Measurements from ENCODE around the gene HDDC2.

Gene HDDC2

DNA sequence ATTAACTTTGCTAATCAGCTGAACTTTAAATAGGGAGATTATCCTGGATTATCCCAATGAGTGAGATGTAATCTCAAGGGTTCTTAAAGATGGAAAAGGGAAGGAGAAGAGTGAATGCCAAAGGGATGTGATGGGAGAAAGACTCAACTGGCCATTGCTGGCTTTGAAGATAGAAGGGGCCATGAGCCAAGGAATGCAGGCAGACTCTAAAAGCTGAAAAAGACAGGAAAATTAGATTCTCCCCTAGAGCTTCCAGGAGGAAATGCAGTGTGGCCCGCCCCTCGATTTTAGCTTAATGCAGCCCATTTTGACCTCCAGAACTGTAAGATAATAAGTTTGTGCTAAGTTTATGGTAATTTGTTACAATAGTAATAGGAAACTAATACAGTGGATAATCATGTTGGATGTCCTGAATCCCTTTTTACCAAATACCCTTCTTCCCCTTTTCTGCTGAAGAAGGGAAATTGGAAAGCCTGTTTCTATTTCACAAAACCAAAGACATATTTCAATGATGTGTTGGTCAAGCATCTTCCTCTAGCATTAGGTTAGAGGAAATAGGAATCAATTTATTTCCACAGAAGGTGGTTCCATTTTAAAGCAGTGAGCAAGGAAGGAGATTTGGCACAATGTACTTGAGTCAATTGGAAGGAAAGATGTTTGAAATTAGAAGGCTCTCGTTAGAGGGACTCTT is 3.3 kb upstream of the HDDC2 start:
- Histone ChIP-seq H3K9me3 (ENCODE audit: insufficient read depth, low read depth, low read length) (peaks cover 7% of the 10 kb centered on the region; the same call in 1 of the 2 replicates), H3K36me3 (ENCODE audit: insufficient read depth, low read length) (peaks cover 2% of the 10 kb centered on the region), H3K4me3 (ENCODE audit: low read length) (no peak overlapping the region), H3K9ac (ENCODE audit: low read depth, low read length) (no peak overlapping the region), H3K4me1 (ENCODE audit: insufficient read depth, low read length) (no peaks in the 10 kb centered on the region), H3K27me3 (ENCODE audit: insufficient read depth, low read length) (no peaks in the 10 kb centered on the region), H3K27ac (ENCODE audit: low read depth, low read length) (no peak overlapping the region)
- 95% methylated on average over 3 of the region's 3 CpGs for WGBS

DNA sequence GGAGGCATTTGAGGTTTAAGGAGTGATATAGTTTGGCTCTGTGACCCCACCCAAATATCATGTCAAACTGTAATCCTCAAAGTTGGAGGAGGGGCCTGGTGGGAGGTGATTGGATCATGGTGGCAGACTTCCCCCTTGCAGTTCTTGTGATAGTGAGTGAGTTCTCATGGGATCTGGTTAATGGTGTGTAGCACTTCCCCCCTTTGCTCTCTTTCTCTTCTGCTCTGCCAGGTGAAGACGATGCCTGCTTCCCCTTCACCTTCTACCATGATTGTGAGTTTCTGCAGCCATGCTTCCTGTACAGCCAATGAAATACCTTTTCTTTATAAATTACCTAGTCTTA is 1.7 kb upstream of the HDDC2 start:
- WGBS: 91% methylated on average over 1 of the region's 1 CpG
- H3K4me3 ChIP-seq (ENCODE audit: low read length): no peak overlapping the region
- H3K4me1 ChIP-seq (ENCODE audit: insufficient read depth, low read length): no peaks in the 10 kb centered on the region
- H3K9ac ChIP-seq (ENCODE audit: low read depth, low read length): no peak overlapping the region
- no peaks in the 10 kb centered on the region for H3K27me3 ChIP-seq (ENCODE audit: insufficient read depth, low read length)
- peaks cover 7% of the 10 kb centered on the region; the same call in 1 of the 2 replicates for H3K9me3 ChIP-seq (ENCODE audit: insufficient read depth, low read depth, low read length)
- H3K27ac ChIP-seq (ENCODE audit: low read depth, low read length): no peak overlapping the region
- peaks cover 18% of the 10 kb centered on the region for H3K36me3 ChIP-seq (ENCODE audit: insufficient read depth, low read length)

DNA sequence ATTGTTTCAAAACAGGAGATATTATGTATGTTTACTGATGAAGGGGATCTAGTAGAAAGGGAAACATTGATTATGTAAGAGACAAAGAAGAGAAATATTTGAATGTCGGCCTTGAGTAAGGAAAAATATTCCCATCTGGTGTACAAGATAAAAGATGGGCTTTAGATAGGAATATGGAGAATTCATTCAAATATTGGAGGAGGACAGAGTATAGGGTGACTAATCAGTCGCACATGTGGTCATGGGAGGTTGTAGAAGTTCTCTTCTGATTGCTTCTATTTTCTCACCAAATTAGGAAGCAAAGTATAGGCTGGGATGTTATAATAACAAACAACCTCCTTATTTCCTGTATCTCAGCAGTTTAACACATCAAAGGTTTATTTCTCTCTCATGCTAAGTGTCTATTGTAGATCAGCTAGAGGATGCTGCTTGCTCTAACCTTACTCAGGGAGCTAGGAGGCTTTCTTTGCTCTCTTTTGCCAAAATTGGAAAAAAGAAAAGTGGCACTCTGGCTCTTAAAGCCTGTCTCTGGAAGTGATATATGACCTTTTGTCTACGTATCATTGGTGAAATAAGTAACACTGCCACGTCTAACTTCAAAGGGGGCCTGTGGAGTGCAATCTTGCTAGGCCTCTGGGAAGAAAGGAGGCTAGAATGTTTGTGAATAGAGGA is 1.2 kb upstream of the HDDC2 start:
- H3K4me1 ChIP-seq (ENCODE audit: insufficient read depth, low read length): no peaks in the 10 kb centered on the region
- H3K4me3 ChIP-seq (ENCODE audit: low read length): no peak overlapping the region
- WGBS: 89% methylated on average over 4 of the region's 4 CpGs
- H3K27me3 ChIP-seq (ENCODE audit: insufficient read depth, low read length): no peaks in the 10 kb centered on the region
- no peak overlapping the region for H3K27ac ChIP-seq (ENCODE audit: low read depth, low read length)
- H3K36me3 ChIP-seq (ENCODE audit: insufficient read depth, low read length): peaks cover 23% of the 10 kb centered on the region
- peaks cover 7% of the 10 kb centered on the region; the same call in 1 of the 2 replicates for H3K9me3 ChIP-seq (ENCODE audit: insufficient read depth, low read depth, low read length)
- H3K9ac ChIP-seq (ENCODE audit: low read depth, low read length): no peak overlapping the region

DNA sequence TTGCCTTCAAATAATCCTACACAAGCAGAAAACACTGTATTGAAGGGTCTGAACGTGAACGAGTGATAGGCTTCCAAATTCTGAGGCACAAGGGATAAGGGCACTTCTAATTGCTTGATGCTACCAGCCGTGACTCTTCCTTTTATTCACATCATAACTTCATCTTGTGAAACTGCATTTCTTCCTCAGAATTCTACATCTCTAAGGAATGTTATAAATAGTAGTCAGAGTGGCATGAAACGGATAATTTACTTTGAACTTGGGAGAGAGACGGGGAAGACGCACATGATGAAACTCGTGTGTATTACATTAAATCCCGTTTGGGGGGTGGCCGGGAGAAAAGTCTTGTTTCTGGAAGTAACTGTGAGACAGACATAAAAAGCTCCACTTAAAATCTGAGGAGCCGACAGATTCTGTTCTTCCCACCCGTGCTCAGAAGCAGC is 754 bp downstream of the HDDC2 start:
- 14% methylated on average over 11 of the region's 11 CpGs for WGBS
- no peaks in the 10 kb centered on the region for H3K4me1 ChIP-seq (ENCODE audit: insufficient read depth, low read length)
- peak overlapping the region; percentile 80 for H3K9ac ChIP-seq (ENCODE audit: low read depth, low read length)
- no peaks in the 10 kb centered on the region for H3K27me3 ChIP-seq (ENCODE audit: insufficient read depth, low read length)
- H3K27ac ChIP-seq (ENCODE audit: low read depth, low read length): no peak overlapping the region
- H3K4me3 ChIP-seq (ENCODE audit: low read length): peak overlapping the region; percentile 74
- peaks cover 43% of the 10 kb centered on the region for H3K36me3 ChIP-seq (ENCODE audit: insufficient read depth, low read length)
- H3K9me3 ChIP-seq (ENCODE audit: insufficient read depth, low read depth, low read length): peaks cover 7% of the 10 kb centered on the region; the same call in 1 of the 2 replicates

DNA sequence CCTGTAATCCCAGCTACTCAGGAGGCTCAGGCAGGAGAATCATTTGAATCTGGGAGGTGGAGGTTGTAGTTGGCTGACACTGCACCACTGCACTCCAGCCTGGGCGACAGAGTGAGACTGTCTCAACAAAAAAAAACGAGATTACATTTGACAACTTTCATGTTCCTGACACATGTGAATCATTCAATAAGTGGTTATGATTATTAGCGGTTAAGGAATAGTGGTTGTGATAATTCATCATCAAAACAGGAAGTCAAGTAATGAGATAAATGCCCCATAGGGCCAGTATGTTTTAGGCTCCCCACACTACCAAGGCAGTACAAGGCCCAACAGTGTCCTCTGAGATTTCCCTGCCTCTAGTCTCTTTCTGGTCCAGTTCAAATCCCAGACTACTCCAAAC is 2.5 kb downstream of the HDDC2 start:
- no peak overlapping the region for H3K4me3 ChIP-seq (ENCODE audit: low read length)
- H3K27me3 ChIP-seq (ENCODE audit: insufficient read depth, low read length): no peaks in the 10 kb centered on the region
- no peaks in the 10 kb centered on the region for H3K9me3 ChIP-seq (ENCODE audit: insufficient read depth, low read depth, low read length)
- H3K36me3 ChIP-seq (ENCODE audit: insufficient read depth, low read length): peaks cover 60% of the 10 kb centered on the region
- WGBS: 94% methylated on average over 3 of the region's 3 CpGs
- H3K27ac ChIP-seq (ENCODE audit: low read depth, low read length): no peak overlapping the region
- H3K4me1 ChIP-seq (ENCODE audit: insufficient read depth, low read length): no peaks in the 10 kb centered on the region
- no peak overlapping the region for H3K9ac ChIP-seq (ENCODE audit: low read depth, low read length)

DNA sequence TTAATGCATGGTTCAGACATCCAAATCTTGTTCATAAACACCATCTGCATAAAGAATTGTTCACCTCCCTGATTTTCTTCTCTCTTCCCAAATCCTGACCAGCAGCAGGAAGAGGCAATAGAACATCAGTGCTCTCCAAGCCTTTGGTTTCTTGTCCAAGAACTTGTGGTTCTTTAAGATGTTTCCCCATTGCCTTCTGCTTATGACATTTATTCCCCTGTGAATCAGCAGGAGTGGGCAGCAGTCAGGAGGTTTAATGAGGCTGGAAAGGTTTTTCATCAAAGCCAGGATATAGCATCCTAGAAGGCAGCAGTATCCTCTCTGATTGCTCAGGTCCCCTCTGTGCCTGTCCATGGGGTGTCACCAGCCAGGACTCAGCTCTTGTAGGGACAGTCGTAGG is 5.3 kb downstream of the HDDC2 start:
- H3K27me3 ChIP-seq (ENCODE audit: insufficient read depth, low read length): no peaks in the 10 kb centered on the region
- H3K9ac ChIP-seq (ENCODE audit: low read depth, low read length): no peak overlapping the region
- H3K27ac ChIP-seq (ENCODE audit: low read depth, low read length): no peak overlapping the region
- H3K4me1 ChIP-seq (ENCODE audit: insufficient read depth, low read length): no peaks in the 10 kb centered on the region
- 92% methylated on average over 1 of the region's 1 CpG for WGBS
- no peak overlapping the region for H3K4me3 ChIP-seq (ENCODE audit: low read length)
- no peaks in the 10 kb centered on the region for H3K9me3 ChIP-seq (ENCODE audit: insufficient read depth, low read depth, low read length)
- peaks cover 87% of the 10 kb centered on the region for H3K36me3 ChIP-seq (ENCODE audit: insufficient read depth, low read length)

DNA sequence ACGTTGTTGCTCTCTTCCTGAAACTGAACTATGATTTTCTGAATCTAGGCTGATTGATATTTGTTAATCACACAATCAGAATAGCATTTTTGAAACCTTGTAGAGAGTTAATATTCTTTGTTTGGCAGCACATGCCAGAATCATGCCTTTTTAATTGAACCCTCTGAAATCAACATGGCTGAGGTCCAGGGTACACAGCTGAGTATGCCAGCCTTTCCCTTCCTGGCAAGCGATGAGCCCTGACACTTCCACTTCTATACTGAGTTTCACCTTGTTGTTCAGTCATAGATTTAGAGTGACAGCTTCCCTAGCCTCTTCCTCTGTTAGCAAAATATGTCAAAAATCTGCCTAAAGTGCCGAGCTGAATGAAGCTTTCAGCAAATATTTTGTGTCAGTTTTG is 6.8 kb downstream of the HDDC2 start:
- Histone ChIP-seq H3K9ac (ENCODE audit: low read depth, low read length) (no peak overlapping the region), H3K4me1 (ENCODE audit: insufficient read depth, low read length) (no peaks in the 10 kb centered on the region), H3K27ac (ENCODE audit: low read depth, low read length) (no peak overlapping the region), H3K9me3 (ENCODE audit: insufficient read depth, low read depth, low read length) (no peaks in the 10 kb centered on the region), H3K27me3 (ENCODE audit: insufficient read depth, low read length) (no peaks in the 10 kb centered on the region), H3K36me3 (ENCODE audit: insufficient read depth, low read length) (peaks cover 98% of the 10 kb centered on the region), H3K4me3 (ENCODE audit: low read length) (no peak overlapping the region)
- WGBS: 97% methylated on average over 3 of the region's 3 CpGs

DNA sequence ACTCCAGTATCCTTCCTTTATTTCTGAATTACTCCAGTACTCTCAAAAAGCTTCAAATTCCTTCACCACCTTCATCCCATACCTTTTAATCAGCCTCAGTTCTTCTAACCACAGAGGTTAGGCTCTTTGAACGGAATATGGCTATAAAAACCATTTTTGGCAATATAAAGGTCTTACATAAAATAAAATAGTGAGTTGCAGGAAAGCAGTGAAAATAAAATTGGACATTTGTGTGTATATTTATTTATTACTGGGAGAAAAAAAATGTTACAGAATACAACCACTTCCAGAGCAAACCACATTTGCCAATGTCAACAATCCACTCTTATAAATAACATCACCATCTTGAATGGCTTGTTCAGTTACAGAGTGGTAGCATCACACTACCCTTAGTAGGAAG is 7.7 kb downstream of the HDDC2 start:
- no peaks in the 10 kb centered on the region for H3K4me1 ChIP-seq (ENCODE audit: insufficient read depth, low read length)

DNA sequence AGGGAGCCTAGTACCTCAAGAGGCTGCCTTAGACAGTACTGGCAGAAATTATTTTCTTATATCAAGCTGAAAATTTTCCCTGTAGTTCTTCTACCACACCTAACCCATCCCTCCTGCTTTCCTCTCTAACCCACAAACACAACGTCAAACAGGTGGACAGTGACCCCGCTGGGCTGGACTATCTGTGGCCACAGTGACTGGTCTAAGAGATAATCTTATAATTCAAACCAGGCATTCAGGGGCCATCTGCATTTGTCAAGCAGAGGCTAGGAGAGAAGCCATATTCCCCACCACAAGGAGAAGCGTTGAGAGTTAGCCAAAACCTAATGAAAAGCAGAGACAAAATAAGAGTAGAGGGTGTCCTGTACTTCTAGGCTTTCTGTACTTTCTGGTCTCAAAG is 8.2 kb downstream of the HDDC2 start:
- no peak overlapping the region for H3K27ac ChIP-seq (ENCODE audit: low read depth, low read length)
- H3K4me3 ChIP-seq (ENCODE audit: low read length): no peak overlapping the region
- no peaks in the 10 kb centered on the region for H3K27me3 ChIP-seq (ENCODE audit: insufficient read depth, low read length)
- H3K36me3 ChIP-seq (ENCODE audit: insufficient read depth, low read length): peaks cover 91% of the 10 kb centered on the region
- H3K9ac ChIP-seq (ENCODE audit: low read depth, low read length): no peak overlapping the region
- no peaks in the 10 kb centered on the region for H3K9me3 ChIP-seq (ENCODE audit: insufficient read depth, low read depth, low read length)
- H3K4me1 ChIP-seq (ENCODE audit: insufficient read depth, low read length): no peaks in the 10 kb centered on the region
- WGBS: 90% methylated on average over 3 of the region's 3 CpGs

More for the DNA sequence above, 7.7 kb downstream of the HDDC2 start:
- WGBS: no CpG with 5 or more reads among the region's 1 CpG
- no peaks in the 10 kb centered on the region for H3K27me3 ChIP-seq (ENCODE audit: insufficient read depth, low read length)
- no peak overlapping the region for H3K4me3 ChIP-seq (ENCODE audit: low read length)
- H3K9me3 ChIP-seq (ENCODE audit: insufficient read depth, low read depth, low read length): no peaks in the 10 kb centered on the region
- H3K27ac ChIP-seq (ENCODE audit: low read depth, low read length): no peak overlapping the region
- peaks cover 95% of the 10 kb centered on the region for H3K36me3 ChIP-seq (ENCODE audit: insufficient read depth, low read length)
- no peak overlapping the region for H3K9ac ChIP-seq (ENCODE audit: low read depth, low read length)

DNA sequence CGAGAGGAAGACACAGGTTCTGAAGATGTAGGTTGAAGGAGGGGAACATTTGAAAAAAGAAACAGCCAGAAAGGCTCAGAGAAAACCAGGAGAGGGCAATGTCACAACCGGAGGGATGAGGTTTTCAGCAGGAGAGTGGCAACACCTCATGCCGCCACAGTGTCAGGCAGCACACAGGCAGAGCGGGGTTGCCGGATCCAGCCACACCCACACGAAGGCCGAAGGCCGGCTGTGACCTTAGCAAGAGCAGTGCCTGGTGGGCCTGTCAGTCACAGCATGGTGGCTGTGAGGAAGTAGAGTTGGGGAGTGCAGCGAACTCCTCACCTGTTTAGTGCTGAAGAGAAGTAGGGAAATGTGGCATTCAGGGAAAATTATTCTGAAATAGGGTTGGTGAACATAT is 14.0 kb downstream of the HDDC2 start:
- Histone ChIP-seq H3K36me3 (ENCODE audit: insufficient read depth, low read length) (peaks cover 66% of the 10 kb centered on the region), H3K4me3 (ENCODE audit: low read length) (no peak overlapping the region), H3K4me1 (ENCODE audit: insufficient read depth, low read length) (no peaks in the 10 kb centered on the region), H3K27ac (ENCODE audit: low read depth, low read length) (no peak overlapping the region), H3K9ac (ENCODE audit: low read depth, low read length) (no peak overlapping the region), H3K27me3 (ENCODE audit: insufficient read depth, low read length) (no peaks in the 10 kb centered on the region), H3K9me3 (ENCODE audit: insufficient read depth, low read depth, low read length) (peaks cover 9% of the 10 kb centered on the region; the same call in 1 of the 2 replicates)
- 91% methylated on average over 9 of the region's 9 CpGs for WGBS

DNA sequence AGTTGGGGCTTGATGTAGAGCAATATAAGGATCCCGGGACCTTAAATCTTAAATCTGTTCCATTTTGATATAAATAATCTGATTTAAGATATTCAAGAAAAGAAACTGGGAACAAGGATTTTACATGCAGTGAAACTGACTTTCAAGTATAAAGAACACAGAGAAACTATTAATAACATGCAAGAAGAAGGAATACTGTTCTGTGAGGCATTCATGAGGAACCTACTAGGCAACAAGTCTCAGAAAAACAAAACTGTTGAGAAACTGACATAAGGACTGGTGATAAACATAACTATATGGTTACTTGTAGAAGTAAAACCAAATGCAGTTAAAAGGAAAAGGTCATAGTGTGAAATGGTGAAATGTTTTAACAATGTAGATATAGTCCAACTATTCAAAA is 15.8 kb downstream of the HDDC2 start:
- no peak overlapping the region for H3K4me3 ChIP-seq (ENCODE audit: low read length)
- peaks cover 9% of the 10 kb centered on the region; the same call in 1 of the 2 replicates for H3K9me3 ChIP-seq (ENCODE audit: insufficient read depth, low read depth, low read length)
- H3K27me3 ChIP-seq (ENCODE audit: insufficient read depth, low read length): no peaks in the 10 kb centered on the region
- H3K4me1 ChIP-seq (ENCODE audit: insufficient read depth, low read length): no peaks in the 10 kb centered on the region
- no peak overlapping the region for H3K27ac ChIP-seq (ENCODE audit: low read depth, low read length)
- no CpG with 5 or more reads among the region's 1 CpG for WGBS
- H3K36me3 ChIP-seq (ENCODE audit: insufficient read depth, low read length): peaks cover 56% of the 10 kb centered on the region
- no peak overlapping the region for H3K9ac ChIP-seq (ENCODE audit: low read depth, low read length)
